GM18498 (cell line): ENCODE measurements around the gene ANKRD29.
"Not testable (repeated sequence)": the region's sequence is repeated elsewhere in the genome, so short reads cannot be mapped to it uniquely, and the experiment has no call there.

Source experiments
- ATAC-seq: cut with Tn5 transposase; IDR thresholded peaks from one replicate; pipeline ENCODE4 v1.9.1; 2021; ENCODE audit warnings: mild to moderate bottlenecking, moderate library complexity; ENCODE audit not compliant: unreplicated experiment

The ANKRD29 gene

DNA sequence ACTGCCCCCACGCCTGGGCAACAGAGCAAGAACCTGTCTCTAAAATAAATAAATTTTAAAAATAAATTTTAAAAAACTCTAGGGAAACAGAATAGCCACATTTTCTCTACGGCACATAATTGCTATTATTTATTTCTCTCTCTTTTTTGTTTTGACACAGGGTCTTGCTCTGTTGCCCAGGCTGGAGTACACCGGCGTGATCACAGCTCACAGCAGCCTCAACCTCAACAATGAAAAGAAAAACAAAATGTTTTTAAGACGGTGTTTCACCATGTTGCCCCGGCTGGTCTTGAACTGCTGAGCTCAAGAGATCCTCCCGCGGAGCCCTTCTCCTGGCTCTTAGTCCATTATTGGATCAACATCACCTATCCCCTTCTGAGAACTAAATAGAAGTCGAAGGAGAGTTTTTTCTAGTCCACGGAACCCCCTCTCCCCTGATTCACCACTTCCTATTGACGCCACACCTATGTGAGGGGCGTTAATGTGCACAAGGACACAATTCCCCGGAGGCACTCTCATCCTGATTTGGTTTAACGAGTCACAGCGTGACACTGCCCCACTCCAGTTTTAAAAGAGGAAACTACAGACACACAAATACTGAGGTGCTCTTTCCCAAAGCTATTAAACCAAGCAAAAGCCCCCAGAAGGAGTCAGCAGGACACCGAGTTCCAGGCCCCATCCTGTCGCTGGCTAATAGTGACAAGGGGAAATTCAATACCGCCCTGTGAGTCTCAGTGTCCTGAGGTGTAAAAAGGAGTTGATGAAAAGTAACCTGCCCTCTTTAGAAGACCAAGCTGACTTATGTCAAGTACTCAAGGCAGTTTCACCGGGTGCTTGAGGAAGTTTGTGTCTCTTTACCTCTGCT is 77.5 kb downstream of the ANKRD29 start:
- ATAC-seq, result no peak

- no peak for ATAC-seq
Measured at GRCh38 chr18:23584019-23584983, 78.4 kb downstream of the ANKRD29 start.

DNA sequence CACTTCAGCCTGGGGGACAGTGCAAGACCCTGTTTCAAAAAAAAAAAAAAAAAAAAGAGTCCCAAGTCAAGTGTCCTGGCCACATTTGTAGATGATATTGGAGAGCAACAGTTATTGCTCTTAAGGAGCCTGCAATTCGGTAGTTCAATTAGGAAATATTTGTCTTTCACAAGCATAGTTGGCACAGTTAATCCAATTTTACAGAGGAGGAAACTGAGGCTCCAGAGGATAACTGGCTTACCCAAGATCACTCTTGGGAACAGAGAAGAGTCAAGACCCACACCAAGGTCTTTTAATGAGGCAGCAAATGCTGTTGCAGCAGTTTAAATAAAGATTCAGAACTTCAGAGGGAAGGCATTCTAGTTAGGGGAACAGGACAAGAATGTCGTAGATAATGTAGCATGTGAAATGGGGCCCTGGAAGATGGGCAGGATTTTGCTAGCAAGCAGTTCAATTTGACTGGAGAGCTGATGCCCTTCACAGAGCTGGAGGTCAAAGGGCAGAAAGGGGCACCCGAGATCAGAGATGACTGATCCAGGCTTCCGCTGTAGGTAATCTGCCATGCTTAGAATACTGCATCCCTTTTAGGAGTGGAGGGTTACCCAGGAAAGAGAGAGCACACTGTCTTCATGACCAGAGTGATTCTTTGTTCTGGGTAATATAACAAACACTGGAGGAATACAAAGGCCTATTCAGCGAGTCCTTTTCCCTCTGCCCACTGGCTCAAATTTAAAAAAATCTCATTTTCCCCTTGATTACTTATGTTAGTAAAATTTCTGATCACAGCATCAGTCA is 79.4 kb downstream of the ANKRD29 start:
- no peak for ATAC-seq

GRCh38 chr18:23580677-23581367 is 81.9 kb downstream of the ANKRD29 start:
- ATAC-seq, result no peak

- ATAC-seq, result no peak
Measured at GRCh38 chr18:23578891-23579653, 83.6 kb downstream of the ANKRD29 start.

DNA sequence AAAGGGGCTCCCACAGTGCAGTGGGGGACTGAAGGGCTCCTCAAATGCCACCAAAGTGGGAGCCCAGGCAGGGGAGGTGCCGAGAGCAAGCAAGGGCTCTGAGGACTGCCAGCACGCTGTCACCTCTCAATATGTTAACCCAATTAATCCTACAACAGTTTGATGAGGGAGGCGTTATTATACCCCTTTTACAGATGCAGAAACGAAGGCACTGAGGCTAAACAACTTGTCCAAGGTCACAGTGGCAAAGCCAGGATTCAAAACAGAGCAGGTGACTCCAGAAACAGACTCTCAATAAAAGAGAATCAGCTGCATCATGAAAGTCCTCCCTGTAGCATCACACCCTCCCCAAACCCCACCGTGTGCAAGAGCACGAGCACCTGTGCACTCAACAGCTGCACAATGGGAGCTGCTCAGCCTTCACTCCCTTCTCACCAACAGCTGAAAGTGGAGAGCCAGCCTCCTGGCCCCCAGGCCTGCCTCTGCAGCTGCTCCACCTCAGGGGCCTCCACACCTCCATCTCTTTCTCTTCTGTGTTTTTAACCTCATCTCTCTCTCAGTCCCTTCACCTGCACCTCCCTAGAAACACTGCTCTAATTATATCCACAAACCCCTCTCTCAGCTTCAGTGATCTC is 84.5 kb downstream of the ANKRD29 start:
- no peak for ATAC-seq

DNA sequence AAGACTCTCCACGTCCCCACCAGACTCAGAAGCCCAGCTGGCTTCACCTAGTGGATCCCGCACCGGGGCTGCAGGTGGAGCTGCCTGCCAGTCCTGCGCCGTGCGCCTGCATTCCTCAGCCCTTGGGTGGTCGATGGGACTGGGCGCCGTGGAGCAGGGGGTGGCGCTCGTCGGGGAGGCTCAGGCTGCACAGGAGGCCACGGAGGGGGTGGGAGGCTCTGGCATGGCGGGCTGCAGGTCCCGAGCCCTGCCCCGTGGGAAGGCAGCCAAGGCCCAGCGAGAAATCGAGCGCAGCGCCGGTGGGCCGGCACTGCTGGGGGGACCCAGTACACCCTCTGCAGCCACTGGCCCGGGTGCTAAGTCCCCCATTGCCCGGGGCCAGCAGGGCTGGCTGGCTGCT is 85.2 kb downstream of the ANKRD29 start:
- not testable (repeated sequence) for ATAC-seq

DNA sequence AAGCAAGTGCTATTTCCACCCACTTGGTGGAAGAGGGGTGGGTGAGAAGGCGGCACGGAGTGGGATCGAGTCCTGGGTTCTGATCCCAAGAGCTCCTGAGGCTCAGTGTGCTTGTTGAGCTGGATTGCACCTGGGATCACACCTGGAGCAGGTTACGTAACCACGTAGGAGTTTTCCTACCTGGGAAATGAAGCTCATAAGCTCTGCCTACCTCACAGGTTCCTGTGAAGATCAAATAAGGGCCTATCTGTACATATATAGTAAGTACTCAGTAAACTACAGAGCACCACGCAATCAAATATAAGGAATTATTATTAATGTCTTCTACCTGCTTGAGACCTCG is 87.4 kb downstream of the ANKRD29 start:
- no peak for ATAC-seq

GRCh38 chr18:23574611-23575308 is 88.0 kb downstream of the ANKRD29 start:
- no peak for ATAC-seq

- ATAC-seq, result no peak
Measured at GRCh38 chr18:23573626-23574431, 88.9 kb downstream of the ANKRD29 start.

GRCh38 chr18:23573020-23573419 is 89.7 kb downstream of the ANKRD29 start:
- no peak for ATAC-seq

DNA sequence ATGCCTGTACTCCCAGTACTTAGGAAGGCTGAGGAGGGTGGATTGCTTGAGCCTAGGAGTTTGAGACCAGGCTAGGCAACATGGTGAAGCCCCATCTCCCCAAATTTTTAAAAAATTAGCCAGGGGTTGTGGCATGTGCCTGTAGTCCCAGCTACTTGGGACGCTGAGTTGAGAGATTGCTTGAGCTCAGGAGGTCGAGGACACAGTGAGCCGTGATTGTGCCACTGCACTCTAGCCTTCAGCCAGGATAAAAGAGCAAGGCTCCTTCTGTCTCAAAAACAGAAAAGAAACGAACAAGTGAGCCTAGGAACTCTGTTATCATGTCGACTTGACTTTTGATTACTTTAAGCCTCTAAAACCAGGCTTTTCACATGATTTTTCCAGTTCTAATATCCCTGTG is 90.1 kb downstream of the ANKRD29 start:
- no peak for ATAC-seq

GRCh38 chr18:23572012-23572411 is 90.7 kb downstream of the ANKRD29 start:
- no peak for ATAC-seq

- ATAC-seq, result no peak
Measured at GRCh38 chr18:23570912-23571504, 91.7 kb downstream of the ANKRD29 start.

- no peak for ATAC-seq
Measured at GRCh38 chr18:23569299-23570063, 93.2 kb downstream of the ANKRD29 start.

DNA sequence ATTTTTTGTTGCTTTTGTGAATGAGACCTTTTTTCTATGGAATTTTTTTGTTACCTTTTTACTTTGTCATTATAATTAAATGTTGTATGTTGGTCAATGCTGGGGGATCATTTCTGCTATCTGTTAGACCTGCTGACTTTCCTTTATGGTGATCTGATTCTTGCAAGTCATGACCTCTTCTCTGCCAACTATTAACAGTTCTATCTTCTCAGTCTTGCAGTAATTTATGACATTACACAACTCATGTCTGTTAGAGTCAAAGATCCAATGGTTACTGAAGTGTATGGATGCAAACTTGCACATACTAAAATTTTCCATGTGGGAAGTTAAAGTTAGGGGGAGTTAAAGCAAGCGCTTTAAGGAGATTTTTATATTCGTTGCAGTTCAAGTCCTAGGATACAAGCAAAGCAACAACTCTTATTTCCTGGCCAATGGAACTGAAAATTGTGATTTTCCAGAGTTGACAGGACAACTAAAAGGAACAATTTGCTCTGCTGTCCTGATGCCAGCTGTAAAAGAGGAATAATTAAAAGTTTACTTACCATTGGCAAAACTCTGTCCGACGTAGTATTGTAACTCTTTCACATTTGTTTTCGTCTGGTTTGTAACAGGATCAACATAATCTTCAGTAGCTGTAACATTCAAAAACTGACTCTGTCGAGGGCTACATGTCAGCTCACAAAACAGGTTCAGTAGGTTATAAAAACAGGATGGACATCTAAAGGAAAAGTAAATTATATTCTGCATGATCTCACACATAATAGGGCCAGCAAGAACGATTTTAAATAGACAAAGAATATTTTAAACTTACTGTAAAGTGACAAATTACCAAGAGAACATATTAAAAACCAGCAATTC is 94.2 kb downstream of the ANKRD29 start:
- ATAC-seq, result no peak
